ENCODE results near the gene TMEM132D.
A peak's percentile ranks its signal among the peaks of the same experiment; 100 is the strongest.
"Not testable (repeated sequence)": the region's sequence is repeated elsewhere in the genome, so short reads cannot be mapped to it uniquely, and the experiment has no call there.

The TMEM132D gene

GRCh38 chr12:129903956-129904829 is at the start of gene TMEM132D:
TMEM132D (minus strand) TSS chr12:129904025.
- no peak for DNase-seq

DNA sequence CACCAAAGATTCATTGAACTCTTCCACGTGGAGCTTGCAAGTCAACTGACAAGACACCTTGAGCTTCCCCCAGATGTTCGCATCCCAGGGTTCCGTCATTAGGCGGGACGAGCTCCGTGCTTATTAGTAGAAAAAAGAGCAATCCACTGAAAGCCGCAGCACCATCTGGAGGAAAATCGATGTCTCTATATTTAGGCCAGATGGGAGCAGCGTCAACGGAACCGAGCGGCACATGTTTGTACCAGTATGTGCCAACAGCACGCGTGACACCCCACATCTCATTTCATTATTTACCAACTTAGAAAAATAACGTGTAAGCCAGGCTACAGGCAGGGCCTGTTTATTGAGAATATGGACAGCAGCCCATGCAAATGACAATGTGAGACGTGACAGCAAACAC is 45.8 kb upstream of the TMEM132D start:
- no peak for DNase-seq

GRCh38 chr12:129941618-129942017 is 37.8 kb upstream of the TMEM132D start:
- no peak for DNase-seq

- DNase-seq, result no peak
Measured at GRCh38 chr12:129938089-129938488, 34.3 kb upstream of the TMEM132D start.

DNA sequence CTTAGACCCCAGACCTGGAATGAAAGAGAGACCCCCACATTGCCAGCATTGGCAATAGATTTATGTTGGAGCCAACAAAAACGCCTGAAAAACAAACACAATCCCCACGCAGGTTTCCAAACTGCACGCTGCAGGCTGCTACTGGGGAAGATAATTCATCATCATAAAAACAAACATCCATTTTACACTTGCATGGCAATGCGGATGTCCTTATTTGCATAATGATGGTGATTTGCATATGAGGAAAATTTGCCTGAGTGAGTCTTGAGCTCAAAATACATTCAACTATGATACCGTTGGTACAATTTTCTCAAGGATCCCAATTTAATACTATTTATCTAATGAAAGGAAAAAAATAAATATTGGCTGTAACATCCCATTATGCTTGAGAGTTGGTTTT is 33.6 kb upstream of the TMEM132D start:
- DNase-seq, result no peak

GRCh38 chr12:129928643-129929042 is 24.8 kb upstream of the TMEM132D start:
- no peak for DNase-seq

DNA sequence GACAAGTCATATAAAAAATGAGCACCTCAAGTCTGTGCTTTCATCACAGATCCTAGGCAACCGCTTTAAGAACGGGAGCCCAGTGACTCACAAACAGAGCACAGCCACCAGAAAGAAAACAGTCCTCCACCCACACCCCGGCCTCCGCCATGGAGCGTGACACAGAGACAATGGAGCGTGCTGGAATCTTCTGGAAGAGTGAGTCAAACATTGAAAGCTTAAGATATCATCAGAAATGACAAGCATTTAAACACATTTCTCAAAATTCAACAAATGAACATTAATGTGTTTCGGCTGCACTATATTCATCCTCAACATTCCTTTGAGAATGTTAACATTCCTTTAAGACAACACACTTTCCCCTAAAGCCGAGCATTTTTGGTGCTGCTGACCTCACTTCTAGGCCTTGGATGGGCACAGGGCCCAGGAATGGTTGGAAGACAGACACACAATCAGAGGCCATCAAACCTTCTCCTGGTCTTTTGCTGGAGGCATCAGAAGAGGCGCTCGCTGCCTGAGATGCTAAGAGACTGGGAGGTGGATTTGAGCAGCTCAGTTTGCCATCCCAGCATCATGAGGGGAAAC is 23.6 kb upstream of the TMEM132D start:
- DNase-seq, result no peak

DNA sequence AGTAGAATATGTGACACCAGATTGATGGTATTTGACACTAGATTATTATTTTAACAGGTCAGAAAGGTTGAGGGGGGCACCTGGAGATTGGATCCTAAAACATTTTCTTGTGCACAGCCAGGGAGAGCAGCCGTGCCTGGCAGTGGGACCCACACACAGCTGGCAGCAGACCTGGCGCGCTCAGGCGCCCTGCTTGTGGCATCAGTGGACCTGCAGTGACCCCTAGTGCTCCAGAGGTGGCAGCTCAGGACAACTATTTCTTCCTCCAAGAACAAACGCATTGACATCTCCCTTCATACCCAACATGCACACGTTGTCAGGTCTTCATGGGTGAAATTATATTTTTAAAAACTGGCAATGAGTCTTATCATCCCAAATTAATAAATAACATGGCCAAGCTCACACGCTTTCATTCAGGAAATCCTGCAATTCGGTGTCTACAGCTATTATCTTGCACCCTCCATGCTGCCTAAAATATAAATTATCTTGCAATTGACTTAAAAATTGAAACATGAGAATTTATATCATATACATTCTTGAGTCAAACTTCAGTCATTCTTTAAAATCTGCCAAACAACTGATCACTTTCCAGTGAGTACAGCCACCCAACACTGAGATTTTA is 7.7 kb upstream of the TMEM132D start:
- peak; percentile 3 for DNase-seq

DNA sequence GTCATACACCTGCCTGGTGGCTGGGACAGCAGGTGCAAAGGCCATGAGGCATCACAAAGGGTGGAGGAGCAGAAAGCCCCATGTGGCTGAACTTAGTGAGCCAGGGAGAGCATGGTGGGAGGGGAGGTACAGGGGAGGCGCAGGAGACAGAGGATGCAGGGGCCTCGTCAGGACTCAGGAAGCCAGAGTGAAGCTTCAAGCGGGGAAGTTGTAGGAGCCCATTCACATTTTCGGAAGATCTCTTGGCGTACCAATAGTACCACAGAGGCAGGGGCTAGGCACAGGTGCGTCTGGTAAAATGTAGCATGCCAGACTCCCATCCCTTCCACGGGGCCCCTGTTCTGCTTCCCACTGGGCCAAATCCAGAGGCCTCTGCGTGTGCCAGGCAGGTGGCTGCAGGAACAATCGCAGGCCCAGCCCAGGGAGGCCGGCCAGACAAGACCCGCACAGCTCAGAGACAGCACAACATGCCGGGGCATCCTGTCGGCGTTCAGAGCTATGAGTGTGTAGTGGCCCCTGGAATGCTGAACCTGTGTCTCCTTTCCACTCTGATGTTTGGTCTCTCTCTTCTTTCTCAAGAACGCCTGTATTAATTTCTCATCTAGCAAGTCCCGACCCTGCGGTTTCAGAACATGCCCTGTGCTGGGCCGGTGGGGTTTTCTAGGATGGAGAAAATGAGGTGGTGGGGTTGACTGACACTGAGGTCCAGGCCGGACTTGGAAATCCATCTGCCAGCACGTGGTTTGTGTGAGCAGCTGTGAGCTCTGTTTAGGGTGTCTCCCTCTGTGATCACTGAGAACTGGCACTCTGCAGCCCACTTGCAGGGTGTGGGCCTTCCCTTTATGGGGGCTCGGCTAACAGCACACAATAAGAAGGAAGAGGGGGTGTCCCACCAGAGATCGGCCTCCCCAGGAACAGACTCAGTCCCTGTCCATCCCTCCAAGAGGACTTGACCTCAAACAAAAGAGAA is 5.5 kb upstream of the TMEM132D start:
- no peak for DNase-seq

DNA sequence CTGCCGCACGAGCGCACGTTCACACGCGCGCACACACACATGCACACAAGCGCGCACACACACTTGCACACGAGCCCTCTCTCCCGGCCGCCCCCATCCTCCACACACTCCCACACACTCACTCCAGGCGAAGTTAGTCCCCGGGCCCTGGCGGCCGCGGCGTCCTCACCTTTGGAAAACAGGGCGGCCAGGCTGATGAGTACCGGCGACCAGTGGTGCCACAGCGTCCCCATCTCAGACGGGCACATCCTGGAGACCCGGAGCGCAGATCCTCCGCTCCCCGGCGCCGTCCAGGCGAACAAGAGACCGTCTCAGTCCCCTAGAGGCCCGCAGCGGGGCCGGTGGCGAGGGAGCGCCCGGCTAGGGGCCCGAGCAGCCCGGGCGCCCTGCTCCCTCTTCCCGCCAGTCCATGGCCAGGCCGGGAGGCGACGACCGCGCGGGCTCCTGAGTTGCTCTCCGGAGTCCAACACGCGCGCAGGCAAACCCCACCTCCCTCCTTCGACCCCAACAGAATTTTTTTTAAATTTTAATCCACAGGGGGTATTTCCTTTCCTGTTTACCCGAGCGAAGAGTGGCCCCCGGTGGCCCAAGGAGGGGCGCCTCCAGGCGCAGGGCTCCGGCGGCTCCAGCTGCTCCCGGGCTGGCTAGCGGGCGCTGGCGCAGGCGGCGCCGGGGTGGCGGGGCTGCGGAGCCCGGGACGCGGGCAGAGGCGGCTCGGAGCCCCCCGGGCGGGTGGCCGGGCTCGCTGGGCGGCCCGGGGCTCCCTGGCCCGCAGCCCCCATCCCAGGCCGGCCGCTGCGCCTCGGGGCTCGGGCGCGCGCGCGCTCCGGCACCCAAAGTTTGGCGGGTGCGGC is 506 bp downstream of the TMEM132D start:
- DNase-seq, result no peak

- no peak for DNase-seq
Measured at GRCh38 chr12:129902371-129903091, 1.3 kb downstream of the TMEM132D start.

DNA sequence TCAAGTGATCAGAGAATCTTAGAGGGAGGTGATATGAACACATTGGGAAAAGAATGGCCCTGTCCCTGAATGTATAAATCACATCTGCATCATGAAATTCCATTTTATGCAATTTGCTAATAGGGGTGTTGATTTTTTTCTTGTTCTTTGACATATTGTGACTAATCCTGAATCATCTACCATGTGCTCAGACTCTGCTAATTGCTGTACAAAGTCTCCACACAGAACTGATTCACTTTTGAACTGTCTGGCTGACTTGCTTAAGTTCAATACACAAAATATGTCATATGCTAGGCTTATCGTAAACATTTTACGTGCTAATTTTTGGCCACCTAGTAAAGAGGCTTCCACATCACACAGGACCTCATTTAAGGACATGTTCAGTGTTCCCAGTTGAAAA is 2.6 kb downstream of the TMEM132D start:
- no peak for DNase-seq

- DNase-seq, result no peak
Measured at GRCh38 chr12:129900306-129900705, 3.5 kb downstream of the TMEM132D start.

GRCh38 chr12:129899045-129899444 is 4.8 kb downstream of the TMEM132D start:
- not testable (repeated sequence) for DNase-seq

GRCh38 chr12:129893691-129894090 is 10.1 kb downstream of the TMEM132D start:
- no peak for DNase-seq

DNA sequence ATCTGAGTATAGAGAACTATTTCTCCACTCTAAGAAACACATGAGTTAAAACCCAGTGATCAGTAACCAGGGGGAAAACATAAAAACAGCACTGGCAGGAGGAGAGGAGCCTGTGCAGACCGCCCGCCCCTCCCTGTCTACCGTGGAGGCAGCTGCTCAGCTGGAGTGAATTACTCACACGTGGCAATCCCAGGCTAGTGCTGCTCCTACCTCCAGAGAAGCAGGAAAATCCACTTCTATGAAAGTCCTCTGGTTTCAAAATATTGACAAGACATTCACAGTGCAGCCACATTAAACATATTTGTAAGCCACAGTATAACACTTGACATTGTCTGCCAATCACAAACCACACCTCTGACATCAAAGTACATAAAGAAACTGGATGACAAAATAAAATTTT is 16.7 kb downstream of the TMEM132D start:
- DNase-seq, result no peak

GRCh38 chr12:129886541-129886940 is 17.3 kb downstream of the TMEM132D start:
- DNase-seq, result no peak

- DNase-seq, result no peak
Measured at GRCh38 chr12:129885287-129885686, 18.5 kb downstream of the TMEM132D start.

DNA sequence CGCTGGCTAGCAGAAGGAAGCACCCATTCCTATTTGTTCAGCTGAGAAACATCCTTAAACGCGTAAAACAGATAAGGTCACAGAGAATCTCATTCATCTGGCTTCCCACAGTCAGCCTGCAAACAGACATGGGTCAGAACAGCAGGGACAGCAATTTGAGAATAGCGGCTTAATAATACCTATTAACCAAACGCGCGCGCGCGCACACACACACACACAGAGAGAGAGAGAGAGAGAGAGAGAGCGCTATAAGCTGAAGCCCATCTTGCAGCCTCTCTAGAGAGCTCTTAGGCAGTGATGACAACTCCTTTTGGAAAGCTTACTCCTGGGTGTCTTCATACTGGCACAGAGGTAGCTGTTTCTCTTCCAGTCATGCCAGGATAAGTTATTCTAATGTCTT is 26.4 kb downstream of the TMEM132D start:
- no peak for DNase-seq

DNA sequence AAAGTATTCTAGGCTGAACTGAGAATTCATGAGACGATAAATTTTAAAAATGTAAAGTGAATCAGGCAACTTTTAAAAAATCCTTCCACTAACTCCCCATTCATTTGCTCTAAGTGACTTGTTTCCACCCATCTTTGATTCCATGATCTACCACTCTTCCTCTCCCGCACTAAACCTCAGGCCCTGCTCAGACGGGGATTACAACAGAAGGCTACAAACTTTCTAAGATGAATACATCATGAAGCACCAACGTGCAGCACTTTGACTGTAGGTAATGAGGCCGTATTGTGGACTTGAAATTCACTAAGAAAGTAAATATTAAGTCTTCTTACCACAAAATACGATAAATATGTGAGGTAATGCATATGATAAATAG is 30.0 kb downstream of the TMEM132D start:
- no peak for DNase-seq

Data from CD4-positive, alpha-beta T cell treated with Interleukin-17A for 1 hour (primary cell).